ENCODE results near the gene NALCN.

GRCh38 chr13:101085551-101085950, 330.8 kb downstream of the NALCN start:
- TF ChIP-seq CTCF (IDR thresholded peaks at IDR 0.05) (no peak), EZH2 (IDR thresholded peaks at IDR 0.05; ENCODE audit: borderline replicate concordance, insufficient read depth, low read depth, low read length, poor library complexity, severe bottlenecking) (no peak)

Measured in B cell (primary cell).